SH-SY5Y (cell line): ENCODE data around the gene ZNF74.

ENCODE experiments used
- GATA2 ChIP-seq: IDR thresholded peaks from 2 replicates; pipeline ENCODE4 v1.6.1; 2011; ENCODE audit warnings: mild to moderate bottlenecking, low read depth, low read length
- GATA3 ChIP-seq: IDR thresholded peaks from 2 replicates; pipeline ENCODE4 v1.6.1; 2011; ENCODE audit warnings: low read depth, mild to moderate bottlenecking, low read length, moderate library complexity

Gene ZNF74

DNA sequence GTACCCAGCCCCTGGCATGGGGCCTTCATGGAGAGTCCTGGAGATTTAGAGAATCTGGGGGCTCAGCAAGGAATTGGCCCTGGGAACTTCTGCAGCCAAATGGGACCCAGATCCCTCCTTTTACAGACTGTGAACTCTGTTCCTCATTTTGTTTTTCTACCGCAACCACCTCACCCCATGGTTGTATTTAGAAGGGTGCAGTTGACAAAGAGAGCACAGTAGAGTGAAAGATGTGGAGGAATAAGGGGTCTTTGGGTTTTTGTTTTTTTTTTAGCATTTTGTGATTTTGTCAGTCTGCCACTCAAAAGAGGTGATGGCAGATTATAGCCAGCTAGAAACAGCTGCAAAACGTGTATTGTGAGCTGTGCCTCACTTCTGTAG is 1.9 kb downstream of the ZNF74 start:
- no peak for TF ChIP-seq GATA2
- no peak for TF ChIP-seq GATA3

DNA sequence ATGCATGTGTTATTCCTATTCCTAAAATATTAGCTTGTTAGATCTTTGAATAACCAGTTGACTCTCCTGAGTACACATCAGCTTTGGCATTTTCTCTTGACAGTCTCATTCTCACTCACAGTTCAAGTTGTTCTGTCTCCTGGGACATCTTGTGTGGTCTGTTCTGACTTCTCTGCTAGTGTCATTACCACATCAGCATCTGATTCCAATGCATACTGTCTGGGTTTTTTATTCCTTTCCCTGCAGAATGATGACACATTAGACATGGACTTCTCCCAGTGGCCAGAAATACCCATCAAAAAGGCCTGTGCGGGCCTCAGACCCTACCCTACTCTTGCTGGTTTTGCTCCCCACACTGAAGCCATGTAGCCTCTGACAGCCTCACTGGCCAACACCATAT is 2.7 kb downstream of the ZNF74 start:
- TF ChIP-seq GATA3: no peak
- TF ChIP-seq GATA2: no peak

DNA sequence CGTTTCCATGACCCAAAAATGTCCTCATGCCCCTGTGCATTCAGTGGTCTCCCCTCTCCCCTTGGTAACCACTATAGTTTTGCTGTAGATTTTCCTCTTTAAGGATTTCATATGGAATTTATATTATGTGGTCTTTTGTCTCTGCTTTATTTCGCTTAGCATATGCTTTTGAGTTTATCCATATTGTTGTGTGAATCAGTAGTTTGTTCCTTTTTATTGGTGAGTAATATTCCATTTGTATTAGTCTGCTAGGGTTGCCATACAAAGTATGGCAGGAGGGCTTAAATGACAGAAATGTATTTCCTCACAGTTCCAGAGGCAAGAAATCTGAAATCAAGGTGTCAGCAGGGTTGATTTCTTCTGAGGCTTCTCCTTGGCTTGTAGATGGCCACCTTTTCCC is 3.5 kb downstream of the ZNF74 start:
- no peak for TF ChIP-seq GATA2
- no peak for TF ChIP-seq GATA3

DNA sequence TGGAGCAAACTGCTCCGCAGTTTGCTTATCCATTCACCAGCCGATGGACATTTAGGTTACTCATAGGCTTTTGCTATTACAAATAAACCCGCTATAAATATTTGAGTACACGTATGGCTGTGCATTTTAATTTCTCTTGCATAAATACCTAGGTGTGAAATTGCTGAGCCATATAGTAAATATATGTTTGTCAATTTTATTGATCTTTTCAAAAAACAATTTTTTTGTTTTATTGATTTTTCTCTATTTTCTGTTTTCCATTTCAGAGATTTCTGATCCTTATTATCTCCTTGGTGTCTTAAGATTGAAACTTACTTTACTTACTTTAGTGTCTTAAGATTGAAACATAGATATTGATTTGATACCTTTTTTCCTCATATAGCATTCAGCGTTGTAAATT is 4.5 kb downstream of the ZNF74 start:
- TF ChIP-seq GATA2 (no peak), GATA3 (no peak)

DNA sequence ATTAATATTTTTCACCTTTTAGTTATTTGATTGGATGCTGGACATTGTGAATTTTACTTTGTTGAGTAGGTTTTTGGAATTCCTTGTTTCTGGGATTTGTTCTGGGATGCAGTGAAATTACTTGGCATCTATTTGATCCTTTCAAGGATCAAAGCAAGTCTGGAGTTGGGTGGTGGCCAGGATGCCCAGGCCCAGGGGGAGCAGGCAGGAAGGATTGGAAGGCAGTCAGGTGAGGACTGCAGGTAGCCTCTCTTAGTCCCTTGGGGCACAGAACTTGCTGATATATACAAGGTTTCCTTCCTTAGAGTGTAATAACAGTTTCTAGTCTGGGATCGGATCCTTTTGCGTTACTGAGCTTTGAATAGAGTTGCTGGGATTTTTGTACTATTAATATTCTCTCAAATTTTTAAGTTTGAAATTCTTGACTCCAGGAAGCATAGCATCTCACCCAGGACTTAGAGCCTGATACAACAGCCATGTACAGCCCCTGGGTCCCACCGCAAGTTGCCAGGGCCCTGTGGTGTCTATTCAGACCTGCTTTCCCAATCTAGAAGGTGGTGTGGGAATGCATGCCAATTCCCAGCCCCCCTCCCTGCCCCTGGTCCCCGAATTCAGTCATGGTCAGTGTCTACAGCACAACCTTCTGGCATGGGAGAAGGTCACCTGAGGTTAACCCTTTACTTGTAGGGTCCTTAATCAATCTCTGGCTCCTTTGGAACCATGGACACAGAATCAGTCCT is 6.1 kb downstream of the ZNF74 start:
- no peak for TF ChIP-seq GATA3
- no peak for TF ChIP-seq GATA2

DNA sequence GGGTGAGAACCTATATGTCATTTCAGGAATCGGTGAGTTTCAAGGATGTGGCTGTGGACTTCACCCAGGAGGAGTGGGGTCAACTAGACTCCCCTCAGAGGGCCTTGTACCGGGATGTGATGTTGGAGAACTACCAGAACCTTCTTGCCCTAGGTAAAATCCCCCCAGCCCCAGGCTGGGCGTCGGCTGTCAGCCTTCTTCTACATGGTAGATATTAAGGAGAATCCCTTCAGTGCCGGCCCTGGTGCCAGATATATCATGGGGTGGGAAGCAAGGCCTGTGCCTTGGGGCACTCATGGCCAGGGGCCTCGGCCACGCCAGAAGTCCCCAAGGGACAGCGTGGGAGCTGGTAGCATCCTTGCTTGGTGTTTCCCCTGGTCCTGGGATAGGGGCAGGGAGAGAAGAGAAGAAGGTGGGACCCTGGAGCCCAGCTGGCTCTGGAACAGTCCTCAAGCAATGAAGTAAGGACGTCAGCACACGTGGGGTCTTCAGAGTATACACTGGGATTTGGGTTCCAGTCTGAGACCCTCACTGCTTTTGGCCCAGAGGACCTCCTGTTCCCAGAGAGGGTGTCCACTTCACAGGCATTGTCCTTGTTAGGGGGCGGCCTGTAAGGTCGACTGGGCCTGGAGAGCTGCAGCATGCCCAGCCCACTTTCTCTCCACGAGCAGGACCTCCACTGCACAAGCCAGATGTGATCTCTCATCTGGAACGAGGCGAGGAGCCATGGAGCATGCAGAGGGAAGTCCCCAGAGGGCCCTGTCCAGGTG is 6.8 kb downstream of the ZNF74 start:
- no peak for TF ChIP-seq GATA3
- TF ChIP-seq GATA2: no peak

DNA sequence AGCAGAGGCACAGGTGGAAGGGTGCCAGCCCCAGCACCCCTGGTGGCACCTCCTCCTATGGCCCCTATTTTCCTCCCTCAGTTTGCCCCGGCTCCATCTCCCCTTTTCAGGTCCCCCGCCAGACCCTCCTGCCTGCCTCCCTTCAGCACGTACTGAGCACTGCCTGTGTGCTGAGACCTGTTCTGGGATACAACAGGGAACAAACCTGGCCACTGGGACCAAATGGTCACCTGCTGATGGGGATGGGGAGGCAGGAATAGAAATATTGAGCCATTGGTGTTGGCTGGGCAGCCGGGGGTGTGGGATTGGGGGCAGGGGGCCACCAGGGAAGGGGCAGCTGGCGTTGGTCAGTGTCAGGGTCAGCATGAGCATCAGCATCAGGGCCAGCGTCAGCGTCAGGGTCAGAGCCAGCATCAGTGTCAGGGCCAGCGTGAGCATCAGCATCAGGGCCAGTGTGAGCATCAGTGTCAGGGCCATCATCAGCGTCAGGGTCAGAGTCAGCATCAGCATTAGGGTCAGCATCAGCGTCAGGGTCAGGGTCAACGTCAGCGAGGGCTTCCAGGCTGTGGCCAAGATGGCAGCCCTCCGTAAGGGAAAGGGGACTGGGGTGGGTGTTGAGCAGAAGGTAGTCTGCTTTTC is 7.5 kb downstream of the ZNF74 start:
- TF ChIP-seq GATA2 (no peak), GATA3 (no peak)

DNA sequence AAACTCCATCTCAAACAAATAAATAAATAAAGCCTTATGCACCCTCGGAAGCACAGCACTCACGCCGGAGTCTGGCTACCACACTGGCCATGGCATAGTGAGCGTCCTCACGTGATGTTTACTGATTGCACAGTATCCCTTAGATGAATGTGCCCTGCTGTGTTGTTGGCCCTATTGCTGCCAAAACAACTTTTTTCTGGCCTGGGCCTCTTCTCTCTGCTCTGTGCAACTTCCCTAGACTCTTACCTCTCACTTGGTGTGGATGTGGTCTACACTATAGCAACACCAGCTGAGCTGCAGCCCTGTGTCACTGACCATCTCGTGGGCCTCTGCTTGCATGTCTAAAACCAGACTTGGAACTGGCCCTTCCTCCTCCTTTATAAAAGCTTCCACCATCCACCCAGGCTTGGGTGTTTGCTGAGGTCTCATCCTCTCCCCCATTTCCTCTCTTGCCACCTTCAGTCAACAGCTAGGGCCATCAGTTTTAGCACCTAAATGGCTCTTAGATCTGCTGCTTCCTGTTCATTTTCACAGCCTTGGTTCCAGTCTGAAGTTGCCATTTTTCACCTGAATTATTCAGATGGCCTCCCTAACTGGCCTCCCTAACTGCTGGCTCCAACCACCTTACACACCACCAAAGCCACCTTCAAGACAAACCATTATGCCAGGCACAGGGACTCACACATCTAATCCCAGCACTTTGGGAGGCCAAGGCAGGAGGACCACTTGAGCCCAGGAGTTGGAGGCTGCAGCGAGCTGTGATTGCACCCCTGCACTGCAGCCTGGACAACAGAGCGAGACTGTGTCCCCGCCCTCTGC is 9.2 kb downstream of the ZNF74 start:
- TF ChIP-seq GATA2 (no peak), GATA3 (no peak)

DNA sequence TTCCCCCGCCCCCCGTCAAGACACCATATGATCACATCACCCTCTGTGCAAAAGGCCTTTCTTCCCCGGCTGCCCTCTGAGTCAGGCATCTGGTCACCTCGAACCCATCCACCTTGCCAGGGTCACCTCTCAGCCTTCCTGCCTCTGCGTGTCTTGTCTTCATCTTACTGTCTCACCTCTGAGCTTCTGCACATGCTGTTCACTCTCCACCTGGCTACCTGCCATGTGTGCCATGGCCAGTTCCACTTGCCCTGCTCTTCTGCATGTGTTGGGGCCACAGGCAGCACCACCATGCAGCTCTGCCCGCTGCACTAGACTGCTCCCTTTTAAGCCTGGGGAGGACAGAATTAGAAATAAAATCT is 9.8 kb downstream of the ZNF74 start:
- TF ChIP-seq GATA2 (no peak), GATA3 (no peak)

DNA sequence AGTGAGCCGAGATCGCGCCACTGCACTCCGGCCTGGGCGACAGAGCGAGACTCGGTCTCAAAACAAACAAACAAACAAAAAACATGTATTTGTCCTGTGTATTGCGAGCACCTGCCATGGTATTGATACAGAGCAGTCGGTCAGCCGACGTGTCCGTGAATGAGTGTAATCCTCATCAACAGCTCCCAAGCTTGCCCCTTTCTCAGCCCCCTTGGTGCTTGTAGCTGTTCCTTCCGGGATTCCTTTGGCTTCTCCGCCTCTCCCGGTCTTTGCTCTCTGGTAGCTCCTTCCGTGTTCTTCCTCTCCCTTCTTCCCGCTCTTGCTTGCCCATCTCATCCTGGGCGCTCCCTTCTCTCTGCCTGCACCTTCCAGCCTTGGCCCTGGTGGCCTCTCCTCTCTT is 10.9 kb downstream of the ZNF74 start:
- no peak for TF ChIP-seq GATA2
- TF ChIP-seq GATA3: no peak

DNA sequence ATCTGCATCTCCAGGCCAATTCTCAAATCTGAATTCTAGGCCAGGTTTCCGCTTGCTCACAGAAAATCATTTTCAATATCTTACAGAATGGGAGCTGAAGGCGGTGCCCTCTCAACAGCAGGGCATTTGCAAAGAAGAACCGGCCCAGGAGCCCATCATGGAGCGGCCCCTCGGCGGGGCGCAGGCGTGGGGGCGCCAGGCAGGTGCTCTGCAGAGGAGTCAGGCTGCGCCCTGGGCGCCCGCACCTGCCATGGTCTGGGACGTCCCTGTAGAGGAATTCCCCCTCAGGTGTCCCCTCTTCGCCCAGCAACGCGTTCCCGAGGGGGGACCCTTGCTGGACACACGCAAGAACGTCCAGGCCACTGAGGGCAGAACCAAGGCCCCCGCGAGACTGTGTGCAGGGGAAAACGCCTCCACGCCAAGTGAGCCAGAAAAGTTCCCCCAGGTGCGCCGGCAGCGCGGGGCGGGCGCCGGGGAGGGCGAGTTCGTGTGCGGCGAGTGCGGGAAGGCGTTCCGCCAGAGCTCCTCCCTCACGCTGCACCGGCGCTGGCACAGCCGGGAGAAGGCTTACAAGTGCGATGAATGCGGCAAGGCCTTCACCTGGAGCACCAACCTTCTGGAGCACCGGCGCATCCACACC is 11.5 kb downstream of the ZNF74 start:
- no peak for TF ChIP-seq GATA3
- no peak for TF ChIP-seq GATA2

DNA sequence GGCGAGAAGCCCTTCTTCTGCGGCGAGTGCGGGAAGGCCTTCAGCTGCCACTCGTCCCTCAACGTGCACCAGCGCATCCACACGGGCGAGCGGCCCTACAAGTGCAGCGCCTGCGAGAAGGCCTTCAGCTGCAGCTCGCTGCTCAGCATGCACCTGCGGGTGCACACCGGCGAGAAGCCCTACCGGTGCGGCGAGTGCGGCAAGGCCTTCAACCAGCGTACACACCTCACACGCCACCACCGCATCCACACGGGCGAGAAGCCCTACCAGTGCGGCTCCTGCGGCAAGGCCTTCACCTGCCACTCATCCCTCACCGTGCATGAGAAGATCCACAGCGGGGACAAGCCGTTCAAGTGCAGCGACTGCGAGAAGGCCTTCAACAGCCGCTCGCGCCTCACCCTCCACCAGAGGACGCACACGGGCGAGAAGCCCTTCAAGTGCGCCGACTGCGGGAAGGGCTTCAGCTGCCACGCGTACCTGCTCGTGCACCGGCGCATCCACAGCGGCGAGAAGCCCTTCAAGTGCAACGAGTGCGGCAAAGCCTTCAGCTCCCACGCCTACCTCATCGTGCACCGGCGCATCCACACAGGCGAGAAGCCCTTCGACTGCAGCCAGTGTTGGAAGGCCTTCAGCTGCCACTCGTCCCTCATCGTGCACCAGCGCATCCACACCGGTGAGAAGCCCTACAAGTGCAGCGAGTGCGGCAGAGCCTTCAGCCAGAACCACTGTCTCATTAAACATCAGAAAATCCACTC is 12.2 kb downstream of the ZNF74 start:
- TF ChIP-seq GATA2 (no peak), GATA3 (no peak)
